Stimulated activated CD4-positive, alpha-beta T cell treated with anti-CD3 and anti-CD28 coated beads, Interleukin-15, amount 100 ng/mL, for 24 hours (primary cell): Measurements from ENCODE around the gene PAPPA.

Experiments used
- DNase-seq: peaks from one replicate; pipeline ENCODE4 v3.0.0-alpha.2; 2020

The PAPPA gene

GRCh38 chr9:116233160-116233530, 79.6 kb downstream of the PAPPA start:
- DNase-seq, result no peak

- DNase-seq, result no peak
Observed at GRCh38 chr9:116234081-116234480, 80.5 kb downstream of the PAPPA start.

GRCh38 chr9:116236979-116237378, 83.4 kb downstream of the PAPPA start:
- DNase-seq, result no peak

GRCh38 chr9:116237456-116237855, 83.9 kb downstream of the PAPPA start:
- no peak for DNase-seq

- no peak for DNase-seq
Observed at GRCh38 chr9:116238225-116238624, 84.6 kb downstream of the PAPPA start.

GRCh38 chr9:116238776-116239340, 85.3 kb downstream of the PAPPA start:
- DNase-seq, result no peak

- no peak for DNase-seq
Observed at GRCh38 chr9:116243708-116244107, 90.1 kb downstream of the PAPPA start.

- no peak for DNase-seq
Observed at GRCh38 chr9:116247284-116247683, 93.7 kb downstream of the PAPPA start.

GRCh38 chr9:116247791-116248374, 94.3 kb downstream of the PAPPA start:
- DNase-seq, result no peak

- DNase-seq, result no peak
Observed at GRCh38 chr9:116250891-116251290, 97.3 kb downstream of the PAPPA start.

- no peak for DNase-seq
Observed at GRCh38 chr9:116251366-116251765, 97.8 kb downstream of the PAPPA start.

- no peak for DNase-seq
Observed at GRCh38 chr9:116260531-116260930, 106.9 kb downstream of the PAPPA start.

- no peak for DNase-seq
Observed at GRCh38 chr9:116262448-116262847, 108.9 kb downstream of the PAPPA start.

- no peak for DNase-seq
Observed at GRCh38 chr9:116264361-116264760, 110.8 kb downstream of the PAPPA start.

- no peak for DNase-seq
Observed at GRCh38 chr9:116267021-116267420, 113.4 kb downstream of the PAPPA start.

GRCh38 chr9:116269250-116269649, 115.7 kb downstream of the PAPPA start:
- no peak for DNase-seq

- DNase-seq, result no peak
Observed at GRCh38 chr9:116270546-116270945, 117.0 kb downstream of the PAPPA start.

- DNase-seq, result no peak
Observed at GRCh38 chr9:116271340-116271739, 117.7 kb downstream of the PAPPA start.

GRCh38 chr9:116271991-116272390, 118.4 kb downstream of the PAPPA start:
- no peak for DNase-seq

- no peak for DNase-seq
Observed at GRCh38 chr9:116274293-116274692, 120.7 kb downstream of the PAPPA start.

GRCh38 chr9:116275418-116276195, 122.0 kb downstream of the PAPPA start:
- DNase-seq, result no peak

- DNase-seq, result no peak
Observed at GRCh38 chr9:116276196-116276493, 122.6 kb downstream of the PAPPA start.

- DNase-seq, result no peak
Observed at GRCh38 chr9:116276651-116277121, 123.1 kb downstream of the PAPPA start.

- no peak for DNase-seq
Observed at GRCh38 chr9:116278326-116278725, 124.7 kb downstream of the PAPPA start.

- DNase-seq, result no peak
Observed at GRCh38 chr9:116279230-116279629, 125.6 kb downstream of the PAPPA start.
